HCT116 (cell line): Measurements from ENCODE around the gene TMF1. TPM values are rescaled to one million over a fixed set of nuclear protein-coding genes. Genes with fewer than 3 reads are reported as not detected.

Source experiments
- ATAC-seq: fragments of 200-7000 bp; cut with Tn5 transposase; 2 replicates; pipeline ENCODE4 v1.9.1; 2020; ENCODE audit warnings: mild to moderate bottlenecking, moderate library complexity
- BruUV-seq: library from RNA; stranded (reverse); fragments of 400-500 nt; replicated peaks from 2 replicates; lab custom pipeline; 2021; lab: Mats Ljungman, UMichigan
- CTCF ChIA-PET: fragments of 300-600 bp; sonication (Branson Sonifier 250); formaldehyde crosslinking; loops from one replicate; lab custom pipeline; 2021; ENCODE audit warnings: antibody characterized with exemption; lab: Charles Lee
- POLR2A ChIA-PET: fragments of 300-600, 350-600 bp; sonication (Branson Sonifier 250); formaldehyde crosslinking; loops from one replicate; lab custom pipeline; 2021; ENCODE audit warnings: antibody characterized with exemption; lab: Charles Lee
- RAD21 ChIA-PET, 2 experiments: fragments of 300-600 bp; sonication (Branson Sonifier 250); formaldehyde crosslinking; loops; one replicate each; lab custom pipeline; 2023; ENCODE audit warnings: low total read pairs in 2 of 2; ENCODE audit not compliant: uncharacterized antibody in 2 of 2, unreplicated experiment in 2 of 2, low non-redundant PET in 1 of 2; lab: Charles Lee
- DNase-seq: peaks from one replicate; pipeline ENCODE4 v3.0.0-alpha.2; 2010; ENCODE audit warnings: low read depth, low spot score
- H2AFZ ChIP-seq: fragments of 200-600 bp; shearing (Covaris generic), sonication (generic); 2 replicates; pipeline ENCODE4 v1.6.1; 2017; ENCODE audit warnings: low read depth, mixed run types, mixed read lengths, antibody characterized with exemption, low read length; ENCODE audit not compliant: poor library complexity, severe bottlenecking
- H3K27ac ChIP-seq: 2 replicates; pipeline ENCODE4 v1.5.1; 2012; ENCODE audit warnings: low read depth, low read length
- H3K27me3 ChIP-seq: fragments of 200-600 bp; sonication (generic); 2 replicates; pipeline ENCODE4 v1.6.1; 2016; ENCODE audit warnings: mixed run types, low read length, mixed read lengths; ENCODE audit not compliant: insufficient read depth
- H3K36me3 ChIP-seq, 2 experiments: fragments of 200-500 bp in 1 of 2; fragments of 200-600 bp in 1 of 2; sonication (Bioruptor generic) in 1 of 2; sonication (generic) in 1 of 2; 2 replicates each; pipeline versions ENCODE4 v1.5.1 to v1.6.1; 2014 to 2016; ENCODE audit warnings: low read length in 2 of 2, inconsistent platforms in 1 of 2, mixed read lengths in 1 of 2, mixed run types in 1 of 2; ENCODE audit not compliant: insufficient read depth in 2 of 2, control insufficient read depth in 1 of 2
- H3K4me1 ChIP-seq, 2 experiments: fragments of 200-600 bp in 1 of 2; sonication (generic) in 1 of 2; 2 replicates each; pipeline versions ENCODE4 v1.5.1 to v1.6.1; 2012 to 2017; ENCODE audit warnings: low read length in 2 of 2, inconsistent platforms in 1 of 2, mild to moderate bottlenecking in 1 of 2, mixed read lengths in 1 of 2, mixed run types in 1 of 2, moderate library complexity in 1 of 2; ENCODE audit not compliant: insufficient read depth in 2 of 2, control insufficient read depth in 1 of 2
- H3K4me2 ChIP-seq: fragments of 200-600 bp; sonication (generic); 2 replicates; pipeline ENCODE4 v1.6.1; 2017; ENCODE audit warnings: mixed run types, low read length, mixed read lengths
- H3K4me3 ChIP-seq, 2 experiments: fragments of 200-600 bp in 1 of 2; sonication (generic) in 1 of 2; replicated peaks in 1 of 2; 2 replicates each; pipeline ENCODE4 v1.5.1; 2011 to 2016; ENCODE audit warnings: low read length in 2 of 2, control low read depth in 1 of 2, low read depth in 1 of 2, mild to moderate bottlenecking in 1 of 2, mixed read lengths in 1 of 2, mixed run types in 1 of 2
- H3K79me2 ChIP-seq: fragments of 200-600 bp; sonication (generic); 2 replicates; pipeline ENCODE4 v1.6.1; 2017; ENCODE audit warnings: mild to moderate bottlenecking, mixed run types, low read length, moderate library complexity, mixed read lengths; ENCODE audit not compliant: insufficient read depth
- H3K9ac ChIP-seq: fragments of 200-600 bp; sonication (generic); 2 replicates; pipeline ENCODE4 v1.6.1; 2016; ENCODE audit warnings: low read length, mixed read lengths
- H3K9me2 ChIP-seq: fragments of 200-600 bp; sonication (generic), shearing (Covaris generic); 2 replicates; pipeline ENCODE4 v1.6.1; 2017; ENCODE audit warnings: mixed run types, mild to moderate bottlenecking, moderate library complexity; ENCODE audit not compliant: insufficient read depth
- H3K9me3 ChIP-seq, 2 experiments: fragments of 200-500 bp in 1 of 2; fragments of 200-600 bp in 1 of 2; sonication (Bioruptor generic) in 1 of 2; sonication (generic) in 1 of 2; 2 replicates each; pipeline ENCODE4 v1.6.1; 2014 to 2017; ENCODE audit warnings: low read length in 2 of 2, mixed read lengths in 2 of 2, inconsistent platforms in 1 of 2, low read depth in 1 of 2, mild to moderate bottlenecking in 1 of 2, mixed run types in 1 of 2, moderate library complexity in 1 of 2; ENCODE audit not compliant: control insufficient read depth in 1 of 2, insufficient read depth in 1 of 2
- H4K20me1 ChIP-seq: fragments of 200-600 bp; sonication (generic), shearing (Covaris generic); 2 replicates; pipeline ENCODE4 v1.6.1; 2017; ENCODE audit warnings: mixed run types, mild to moderate bottlenecking, moderate library complexity; ENCODE audit not compliant: insufficient read depth
- CBX3 ChIP-seq: IDR thresholded peaks from 2 replicates; pipeline ENCODE4 v1.6.1; 2012; ENCODE audit warnings: low read depth
- ELF1 ChIP-seq: IDR thresholded peaks from 2 replicates; pipeline ENCODE4 v1.6.1; 2012; ENCODE audit warnings: low read depth, borderline replicate concordance
- EZH2phosphoT487 ChIP-seq: fragments of 200-600 bp; IDR thresholded peaks from 2 replicates; pipeline ENCODE4 v1.6.1; 2018; ENCODE audit warnings: antibody characterized with exemption, borderline replicate concordance
- POLR2A ChIP-seq: IDR thresholded peaks from 2 replicates; pipeline ENCODE4 v1.7.0; 2011; ENCODE audit warnings: borderline replicate concordance; ENCODE audit not compliant: insufficient read depth, insufficient read length; ENCODE audit errors: extremely low read depth
- POLR2AphosphoS5 ChIP-seq: IDR thresholded peaks from 2 replicates; pipeline ENCODE4 v1.6.1; 2011; ENCODE audit warnings: mild to moderate bottlenecking, low read depth, low read length, moderate library complexity
- RAD21 ChIP-seq: IDR thresholded peaks from 2 replicates; pipeline ENCODE4 v1.6.1; 2012; ENCODE audit warnings: low read depth, mild to moderate bottlenecking
- SIN3A ChIP-seq: IDR thresholded peaks from 2 replicates; pipeline ENCODE4 v1.6.1; 2012; ENCODE audit warnings: low read depth
- SRF ChIP-seq: IDR thresholded peaks from 2 replicates; pipeline ENCODE4 v1.6.1; 2012; ENCODE audit warnings: low read depth
- TCF7L2 ChIP-seq: IDR thresholded peaks from 2 replicates; pipeline ENCODE4 v1.7.0; 2011; ENCODE audit warnings: borderline replicate concordance, inconsistent platforms; ENCODE audit not compliant: insufficient read depth, insufficient read length; ENCODE audit errors: extremely low read depth
- YY1 ChIP-seq: IDR thresholded peaks from 2 replicates; pipeline ENCODE4 v1.6.1; 2011; ENCODE audit warnings: low read length, low read depth, moderate library complexity, mild to moderate bottlenecking; ENCODE audit not compliant: insufficient replicate concordance; ENCODE audit errors: extremely low read depth
- ZNF274 ChIP-seq: fragments of 200-500 bp; sonication (Bioruptor generic); IDR thresholded peaks from 2 replicates; pipeline ENCODE4 v1.6.1; 2014; ENCODE audit warnings: mild to moderate bottlenecking, low read depth, low read length, inconsistent platforms
- intact Hi-C: fragments of 100-400 bp; cut with micrococcal nuclease; formaldehyde crosslinking; loops from 2 replicates; pipeline ENCODE4 v1.10.0; 2022
- total RNA-seq: library from RNA; stranded (reverse); gene quantifications from one replicate; pipeline ENCODE4 v1.2.1, GENCODE V29; 2021; ENCODE audit not compliant: unreplicated experiment
- TF ChIP-seq, protein P1 (sequence below): IDR thresholded peaks from 2 replicates; pipeline ENCODE4 v1.6.1; 2011; ENCODE audit warnings: mild to moderate bottlenecking, low read length, moderate library complexity; ENCODE audit not compliant: insufficient replicate concordance; ENCODE audit errors: extremely low read depth
- TF ChIP-seq, protein P2 (sequence below): IDR thresholded peaks from 2 replicates; pipeline ENCODE4 v1.6.1; 2012

Gene TMF1
- total RNA-seq, 1 experiment from 2014 or later = 27.3 TPM

DNA sequence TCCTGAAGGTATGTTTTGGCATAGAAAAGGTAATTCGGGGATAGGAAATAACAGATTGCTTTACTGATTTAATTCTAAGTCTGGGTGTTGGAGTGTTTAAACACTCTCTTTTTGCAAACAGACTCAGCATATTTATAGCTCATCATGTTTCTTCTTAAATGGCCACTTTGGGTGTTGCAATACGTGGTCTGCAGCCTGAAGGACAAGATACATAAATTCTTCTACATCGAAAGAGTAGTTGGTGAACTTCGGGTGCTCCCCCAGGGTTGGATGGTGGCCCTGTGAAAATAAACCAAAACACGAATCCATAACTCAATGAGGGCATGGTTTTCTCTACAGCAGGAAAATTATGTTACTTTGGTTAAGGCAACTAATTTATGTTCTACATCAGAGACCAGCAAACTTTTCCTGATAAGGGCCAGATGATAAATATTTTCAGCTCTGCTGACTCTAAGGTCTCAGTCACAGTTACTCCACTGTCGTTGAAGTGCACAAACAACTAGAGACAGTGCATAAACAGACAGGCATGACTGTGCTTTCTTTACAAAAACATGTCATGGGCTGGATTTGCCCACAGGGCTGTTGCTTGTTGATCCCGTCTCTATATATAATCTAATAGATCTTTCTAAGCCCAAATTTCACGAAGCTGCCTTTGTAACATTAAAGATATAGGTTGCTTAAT, 74.5 kb downstream of the TMF1 start:
- H3K27ac ChIP-seq = no peak overlapping the region
- H2AFZ ChIP-seq = no peak overlapping the region
- POLR2A ChIA-PET = no interaction called here
- CTCF ChIA-PET = no interaction called here
- H3K27me3 ChIP-seq = no peaks in the 10 kb centered on the region
- no peaks in the 10 kb centered on the region for H3K4me1 ChIP-seq
- RAD21 ChIA-PET = no interaction called here
- H3K9me2 ChIP-seq = no peaks in the 10 kb centered on the region
- no peaks in the 10 kb centered on the region for H3K79me2 ChIP-seq
- H4K20me1 ChIP-seq = no peaks in the 10 kb centered on the region
- H3K9me3 ChIP-seq = no peaks in the 10 kb centered on the region
- TF ChIP-seq POLR2AphosphoS5 (no peak), POLR2A (no peak), RAD21 (no peak), SIN3A (no peak), ZNF274 (no peak), ELF1 (no peak), YY1 (no peak), TCF7L2 (no peak), CBX3 (no peak), SRF (no peak), EZH2phosphoT487 (no peak)
- TF ChIP-seq, protein P1, sequence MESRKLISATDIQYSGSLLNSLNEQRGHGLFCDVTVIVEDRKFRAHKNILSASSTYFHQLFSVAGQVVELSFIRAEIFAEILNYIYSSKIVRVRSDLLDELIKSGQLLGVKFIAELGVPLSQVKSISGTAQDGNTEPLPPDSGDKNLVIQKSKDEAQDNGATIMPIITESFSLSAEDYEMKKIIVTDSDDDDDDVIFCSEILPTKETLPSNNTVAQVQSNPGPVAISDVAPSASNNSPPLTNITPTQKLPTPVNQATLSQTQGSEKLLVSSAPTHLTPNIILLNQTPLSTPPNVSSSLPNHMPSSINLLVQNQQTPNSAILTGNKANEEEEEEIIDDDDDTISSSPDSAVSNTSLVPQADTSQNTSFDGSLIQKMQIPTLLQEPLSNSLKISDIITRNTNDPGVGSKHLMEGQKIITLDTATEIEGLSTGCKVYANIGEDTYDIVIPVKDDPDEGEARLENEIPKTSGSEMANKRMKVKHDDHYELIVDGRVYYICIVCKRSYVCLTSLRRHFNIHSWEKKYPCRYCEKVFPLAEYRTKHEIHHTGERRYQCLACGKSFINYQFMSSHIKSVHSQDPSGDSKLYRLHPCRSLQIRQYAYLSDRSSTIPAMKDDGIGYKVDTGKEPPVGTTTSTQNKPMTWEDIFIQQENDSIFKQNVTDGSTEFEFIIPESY = no peak
- TF ChIP-seq, protein P2, sequence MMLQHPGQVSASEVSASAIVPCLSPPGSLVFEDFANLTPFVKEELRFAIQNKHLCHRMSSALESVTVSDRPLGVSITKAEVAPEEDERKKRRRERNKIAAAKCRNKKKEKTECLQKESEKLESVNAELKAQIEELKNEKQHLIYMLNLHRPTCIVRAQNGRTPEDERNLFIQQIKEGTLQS = no peak
- DNase-seq (no peak), ATAC-seq (no peak)
- intact Hi-C loops = loop anchor here (10.0 kb wide), 2 partner anchors 1593 to 2003 kb away; no protein-coding TSS in a partner anchor
- BruUV-seq = no TSS peak
- peaks cover 4 to 13% of the 10 kb centered on the region in 2 experiments; a peak in 2 of 4 replicates for H3K36me3 ChIP-seq
- no peak overlapping the region for H3K4me3 ChIP-seq
- H3K4me2 ChIP-seq = no peak overlapping the region
- no peak overlapping the region for H3K9ac ChIP-seq
